Measurements from ENCODE around the gene RAD51B. TPM values are rescaled to one million over a fixed set of nuclear protein-coding genes. Genes with fewer than 3 reads are reported as not detected.

RAD51B gene
- total RNA-seq, 1 experiment from 2014 or later, result 16.7 TPM

- no peak overlapping the region for H3K27ac ChIP-seq (ENCODE audit: insufficient read length, low read depth, low read length)
Observed at GRCh38 chr14:68198713-68199495, 379.3 kb downstream of the RAD51B start.

More at GRCh38 chr14:68198713-68199495, 379.3 kb downstream of the RAD51B start:
- no peak overlapping the region for H2AK5ac ChIP-seq (ENCODE audit: insufficient read length, low read length)
- no peak overlapping the region for H3K4me2 ChIP-seq (ENCODE audit: insufficient read depth, insufficient read length, low read length)
- Mint-ChIP-seq H3K4me3 (no peak overlapping the region), H3K9me3 (no peaks in the 10 kb centered on the region; a peak in 1 of 5 replicates), H3K27ac (peak overlapping the region in 2 of 3 experiments; percentile 2 to 94; a peak in 2 of 7 replicates), H3K4me1 (peaks cover 53% of the 10 kb centered on the region in 2 experiments), H3K27me3 (ENCODE audit: low read depth) (no peaks in the 10 kb centered on the region), H3K36me3 (ENCODE audit: insufficient read depth in 1 of 3, low read depth in 3 of 3) (no peaks in the 10 kb centered on the region; a peak in 1 of 7 replicates)
- H3K4ac ChIP-seq (ENCODE audit: low read depth, low read length), result no peak overlapping the region
- no peak overlapping the region for H3K23ac ChIP-seq (ENCODE audit: insufficient read length, low read depth, low read length)
- no peak overlapping the region for H3K9ac ChIP-seq (ENCODE audit: extremely low read depth, insufficient read length, low read length)
- no peak overlapping the region for H2BK20ac ChIP-seq (ENCODE audit: low read depth, low read length, poor library complexity, severe bottlenecking)
- no peak overlapping the region for H4K5ac ChIP-seq (ENCODE audit: insufficient read length, low read depth, low read length)
- no peak overlapping the region for H3K18ac ChIP-seq (ENCODE audit: insufficient read length, low read depth, low read length)
- no peaks in the 10 kb centered on the region for H3K79me2 ChIP-seq (ENCODE audit: insufficient read depth, low read length)
- H2BK12ac ChIP-seq (ENCODE audit: insufficient read length, low read depth, low read length), result no peak overlapping the region
- H3K56ac ChIP-seq (ENCODE audit: insufficient read length, low read depth, low read length), result no peak overlapping the region
- peaks cover 5% of the 10 kb centered on the region; the same call in 1 of the 2 replicates for H3K4me1 ChIP-seq (ENCODE audit: insufficient read depth, low read length)
- H4K20me1 ChIP-seq (ENCODE audit: control insufficient read depth, insufficient read depth, insufficient read length), result no peaks in the 10 kb centered on the region
- no peak for TF ChIP-seq CTCF (conservative IDR thresholded peaks at IDR 0.05)
- no peak overlapping the region for H2AFZ ChIP-seq (ENCODE audit: low read length)
- no peak overlapping the region for H2BK5ac ChIP-seq (ENCODE audit: insufficient read length, low read length)
- no peak overlapping the region for H4K8ac ChIP-seq (replicated peaks; ENCODE audit: insufficient read length, low read depth, low read length)
- H3K79me1 ChIP-seq (ENCODE audit: insufficient read depth, low read depth, low read length, poor library complexity, severe bottlenecking), result no peaks in the 10 kb centered on the region
- H4K91ac ChIP-seq (ENCODE audit: insufficient read length, low read depth, low read length), result no peak overlapping the region
- no peak overlapping the region for H2BK120ac ChIP-seq (ENCODE audit: low read depth, low read length, poor library complexity, severe bottlenecking)
- H3K27me3 ChIP-seq (ENCODE audit: insufficient read depth, low read length), result no peaks in the 10 kb centered on the region
- no CpG with 5 or more reads among the region's 3 CpGs for WGBS (ENCODE audit: extremely low coverage, insufficient read length, low lambda C conversion rate)
- no peak overlapping the region for H2BK15ac ChIP-seq (ENCODE audit: low read depth, low read length)
- no peak overlapping the region for H3T11ph ChIP-seq (ENCODE audit: low read length)
- H3K23me2 ChIP-seq (ENCODE audit: insufficient read length, low read depth, low read length, poor library complexity, severe bottlenecking), result no peaks in the 10 kb centered on the region
- no peak overlapping the region for H3K14ac ChIP-seq (ENCODE audit: insufficient read depth, low read length)
- DNase-seq, result no peak
- no peaks in the 10 kb centered on the region for H3K9me3 ChIP-seq (ENCODE audit: control insufficient read depth, low read depth, low read length)
